Thymus (tissue), 11 donors: Measurements from ENCODE around the gene GPR155. TPM values are rescaled to one million over a fixed set of nuclear protein-coding genes. Genes with fewer than 3 reads are reported as not detected.
A peak's percentile ranks its signal among the peaks of the same experiment; 100 is the strongest.

Experiments
- DNase-seq, 9 donors: peaks; one replicate each; pipeline ENCODE4 v3.0.0-alpha.2; 2013; ENCODE audit warnings: low spot score in 9 of 9, low read depth in 6 of 9, missing footprints in 1 of 9
- H3K27ac ChIP-seq, 2 donors: one replicate each; pipeline ENCODE4 v1.5.1; 2013; ENCODE audit warnings: control low read depth in 1 of 2, low read depth in 1 of 2, low read length in 1 of 2, mild to moderate bottlenecking in 1 of 2, moderate library complexity in 1 of 2
- H3K27me3 ChIP-seq, 2 donors: one replicate each; pipeline ENCODE4 v1.5.1; 2013; ENCODE audit warnings: low read length in 1 of 2; ENCODE audit not compliant: control insufficient read depth in 2 of 2, insufficient read depth in 1 of 2
- H3K36me3 ChIP-seq, 2 donors: one replicate each; pipeline ENCODE4 v1.5.1; 2013; ENCODE audit warnings: low read length in 1 of 2, mild to moderate bottlenecking in 1 of 2, moderate library complexity in 1 of 2; ENCODE audit not compliant: control insufficient read depth in 2 of 2, insufficient read depth in 2 of 2
- H3K4me1 ChIP-seq, 2 donors: one replicate each; pipeline ENCODE4 v1.5.1; 2013; ENCODE audit warnings: low read length in 2 of 2; ENCODE audit not compliant: control insufficient read depth in 2 of 2, insufficient read depth in 2 of 2
- H3K4me3 ChIP-seq, 2 donors: one replicate each; pipeline ENCODE4 v1.5.1; 2013; ENCODE audit warnings: low read length in 2 of 2, control low read depth in 1 of 2, mild to moderate bottlenecking in 1 of 2
- H3K9me3 ChIP-seq, 2 donors: one replicate each; pipeline ENCODE4 v1.5.1; 2013; ENCODE audit warnings: low read length in 1 of 2, mild to moderate bottlenecking in 1 of 2; ENCODE audit not compliant: control insufficient read depth in 2 of 2, insufficient read depth in 1 of 2
- WGBS: extraction: QIAGEN DNeasy Blood & Tissue Kit; methylation state at CpG from one replicate; pipeline ENCODE4 v1.1.7; 2013; 5-methylcytosine and 5-hydroxymethylcytosine counted together
- polyA plus RNA-seq: library from polyadenylated mRNA; stranded (reverse); fragments of 200-250 nt; gene quantifications from one replicate; pipeline ENCODE4 v1.2.3, GENCODE V29; 2013
- total RNA-seq: library from RNA; stranded (reverse); fragments of 120-200 nt; gene quantifications from one replicate; pipeline ENCODE4 v1.2.4, GENCODE V29; 2013
- donor health status: healthy.

GPR155 gene
- total and polyA plus RNA-seq, 2 donors, result 2.1 to 3.0 TPM

DNA sequence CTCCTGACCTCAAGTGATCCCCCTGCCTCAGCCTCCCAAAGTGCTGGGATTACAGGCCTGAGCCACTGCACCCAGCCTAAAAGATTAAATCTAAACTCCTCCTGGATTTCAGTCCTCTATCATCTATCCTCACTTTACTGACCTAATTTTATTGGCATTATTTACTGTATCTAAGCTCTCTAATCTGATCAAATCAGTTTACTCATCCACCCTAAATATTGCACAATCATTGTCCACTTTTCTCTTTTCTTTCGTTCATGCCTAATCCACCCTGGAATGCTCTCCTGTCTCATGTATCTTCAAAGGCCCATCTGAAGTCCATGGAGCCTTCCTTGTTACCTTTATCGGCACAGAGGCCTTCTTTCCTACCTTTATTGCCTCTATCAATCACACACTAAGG, 31.6 kb upstream of the GPR155 start:
- no peaks in the 10 kb centered on the region for H3K27me3 ChIP-seq
- 96% methylated on average over 2 of the region's 2 CpGs for WGBS
- H3K9me3 ChIP-seq, result no peaks in the 10 kb centered on the region
- no peak for DNase-seq
- no peaks in the 10 kb centered on the region for H3K4me1 ChIP-seq
- no peak overlapping the region for H3K27ac ChIP-seq
- H3K36me3 ChIP-seq, result no peaks in the 10 kb centered on the region
- no peak overlapping the region for H3K4me3 ChIP-seq

DNA sequence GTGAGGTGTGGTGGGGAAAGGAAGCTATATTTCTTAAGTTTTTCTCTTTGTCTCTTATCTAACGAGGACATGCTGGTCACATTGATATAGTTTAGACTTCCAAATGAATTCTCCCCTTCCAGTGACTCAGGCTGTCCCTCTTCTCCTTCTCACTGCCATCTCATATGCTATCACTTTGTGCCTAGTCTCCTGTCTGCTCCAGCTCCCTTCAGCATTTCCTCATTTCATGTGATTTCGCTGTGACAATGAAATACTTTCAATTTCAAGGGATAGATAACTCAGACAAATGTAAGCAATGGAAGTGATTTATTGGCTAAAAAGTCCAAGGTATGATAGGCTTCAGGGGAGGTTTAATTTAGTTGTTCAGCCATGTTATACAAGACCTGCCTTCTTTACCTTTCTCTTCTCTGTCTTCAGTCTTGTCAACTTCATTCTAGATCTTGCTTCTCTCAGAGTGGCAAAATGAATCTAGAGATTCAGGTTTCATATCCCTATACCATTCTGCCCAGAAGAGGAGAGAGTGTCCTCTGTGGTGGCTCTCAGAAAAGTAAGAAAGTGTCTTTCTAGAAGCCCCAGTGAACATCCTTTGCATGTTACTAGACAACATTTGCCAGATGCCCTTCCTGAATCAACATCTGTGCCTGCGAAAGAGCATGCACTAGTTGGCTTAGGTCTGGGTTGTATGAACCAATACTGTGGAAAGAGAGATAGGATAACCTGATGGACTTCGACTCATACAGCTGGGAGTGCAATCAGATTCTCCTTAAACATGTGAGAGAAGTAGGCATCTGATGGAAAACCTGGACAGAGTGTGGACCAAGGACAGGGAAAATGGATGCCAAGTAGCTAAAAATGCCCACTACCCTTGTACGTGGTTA, 29.9 kb upstream of the GPR155 start:
- no peak overlapping the region for H3K27ac ChIP-seq
- DNase-seq, result no peak
- no peaks in the 10 kb centered on the region for H3K36me3 ChIP-seq
- H3K4me3 ChIP-seq, result no peak overlapping the region
- no peaks in the 10 kb centered on the region for H3K4me1 ChIP-seq
- no peaks in the 10 kb centered on the region for H3K27me3 ChIP-seq
- H3K9me3 ChIP-seq, result peaks cover 0 to 2% of the 10 kb centered on the region in 2 donors
- WGBS, result 86% methylated on average over 5 of the region's 5 CpGs

DNA sequence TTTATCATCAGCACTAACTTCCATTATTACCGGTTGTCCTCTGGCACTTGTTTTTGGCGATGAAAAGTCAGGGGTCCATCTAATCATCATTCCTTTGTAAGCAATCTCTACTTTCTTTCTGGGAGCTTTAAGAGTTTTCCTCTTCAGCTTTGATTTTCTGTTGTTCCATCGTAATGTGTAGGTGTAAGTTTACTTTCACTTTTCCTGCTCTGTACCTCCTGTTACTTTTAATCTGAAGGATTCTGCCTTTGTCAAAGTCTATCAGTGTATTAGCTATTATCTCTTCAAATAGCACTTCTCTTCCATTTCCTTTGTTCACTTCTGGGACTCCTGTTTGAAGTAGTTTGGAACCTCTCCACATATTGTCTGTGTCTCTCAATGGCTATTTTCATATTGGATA, 25.5 kb upstream of the GPR155 start:
- DNase-seq, result no peak
- Histone ChIP-seq H3K27ac (no peak overlapping the region), H3K9me3 (peaks cover 1 to 28% of the 10 kb centered on the region in 2 donors), H3K4me3 (no peak overlapping the region), H3K27me3 (no peaks in the 10 kb centered on the region), H3K4me1 (no peaks in the 10 kb centered on the region), H3K36me3 (no peaks in the 10 kb centered on the region)
- WGBS, result 91% methylated on average over 3 of the region's 3 CpGs

DNA sequence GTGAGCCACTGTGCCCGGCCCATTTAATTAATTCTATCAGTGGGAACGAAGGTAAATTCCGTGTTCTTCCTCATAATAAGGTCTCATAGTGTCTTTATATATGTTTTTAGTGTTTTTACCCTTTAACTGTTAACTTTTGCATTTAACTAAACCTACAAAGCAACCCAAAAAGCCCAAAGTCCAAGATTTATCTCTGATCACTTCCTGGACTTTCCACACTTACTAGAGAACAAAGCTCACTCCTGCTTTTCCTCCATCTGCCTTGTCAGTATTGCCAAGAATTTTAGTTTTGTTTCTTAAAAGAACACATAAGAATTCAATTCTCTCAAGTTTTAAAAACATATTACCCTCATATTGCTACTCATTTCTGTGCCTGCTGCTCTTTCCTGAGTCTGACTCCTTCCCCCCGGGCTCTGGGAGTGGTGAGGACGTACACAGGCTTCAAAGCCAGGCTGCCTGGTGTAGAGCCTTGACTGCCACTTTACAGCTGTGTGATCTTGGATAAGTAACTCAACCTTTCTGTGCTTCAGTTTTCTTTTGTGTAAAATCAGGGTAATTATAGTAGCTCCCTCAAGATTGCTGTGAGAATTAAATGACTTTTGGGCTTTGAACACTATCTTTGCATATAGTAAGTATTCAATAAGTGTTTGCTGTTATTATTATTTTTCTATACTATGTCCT, 24.9 kb upstream of the GPR155 start:
- H3K9me3 ChIP-seq, result peaks cover 1 to 28% of the 10 kb centered on the region in 2 donors
- H3K4me1 ChIP-seq, result no peaks in the 10 kb centered on the region
- no peaks in the 10 kb centered on the region for H3K27me3 ChIP-seq
- no peak for DNase-seq
- no peak overlapping the region for H3K27ac ChIP-seq
- WGBS, result 58% methylated on average over 5 of the region's 5 CpGs
- no peaks in the 10 kb centered on the region for H3K36me3 ChIP-seq
- H3K4me3 ChIP-seq, result no peak overlapping the region

DNA sequence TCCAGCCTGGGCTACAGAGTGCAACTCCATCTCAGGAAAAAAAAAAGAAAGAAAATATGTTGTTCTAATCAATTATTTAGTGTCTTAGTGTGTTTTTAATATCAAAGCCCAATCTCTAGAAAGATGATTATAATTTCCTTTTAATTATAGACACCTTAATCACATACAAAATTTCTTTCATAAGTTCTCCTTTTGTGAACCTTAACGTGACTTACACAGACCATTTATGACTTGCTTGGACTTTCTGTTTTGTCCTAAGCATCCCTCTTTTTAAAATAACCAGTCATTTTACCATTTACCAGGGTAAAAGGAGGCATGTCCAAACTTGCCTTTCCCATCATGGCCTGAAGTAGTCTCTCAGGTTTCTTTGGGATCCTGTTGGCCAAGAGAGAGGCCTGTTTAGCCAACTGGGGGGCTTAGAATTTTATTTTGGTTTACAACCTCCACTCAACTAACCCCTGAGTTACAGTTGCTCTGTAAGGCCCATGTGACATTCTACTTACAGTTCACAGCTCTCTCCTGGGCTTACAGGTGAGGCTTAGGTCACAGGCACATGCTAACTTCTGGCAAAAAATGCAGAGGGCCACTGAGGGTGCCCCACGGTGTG, 23.9 kb upstream of the GPR155 start:
- 49% methylated on average over 2 of the region's 2 CpGs for WGBS
- Histone ChIP-seq H3K27ac (no peak overlapping the region), H3K4me3 (no peak overlapping the region), H3K4me1 (no peaks in the 10 kb centered on the region), H3K9me3 (peaks cover 1 to 28% of the 10 kb centered on the region in 2 donors), H3K36me3 (no peaks in the 10 kb centered on the region), H3K27me3 (no peaks in the 10 kb centered on the region)
- DNase-seq, result peak in 1 of 9 donors; percentile 26

DNA sequence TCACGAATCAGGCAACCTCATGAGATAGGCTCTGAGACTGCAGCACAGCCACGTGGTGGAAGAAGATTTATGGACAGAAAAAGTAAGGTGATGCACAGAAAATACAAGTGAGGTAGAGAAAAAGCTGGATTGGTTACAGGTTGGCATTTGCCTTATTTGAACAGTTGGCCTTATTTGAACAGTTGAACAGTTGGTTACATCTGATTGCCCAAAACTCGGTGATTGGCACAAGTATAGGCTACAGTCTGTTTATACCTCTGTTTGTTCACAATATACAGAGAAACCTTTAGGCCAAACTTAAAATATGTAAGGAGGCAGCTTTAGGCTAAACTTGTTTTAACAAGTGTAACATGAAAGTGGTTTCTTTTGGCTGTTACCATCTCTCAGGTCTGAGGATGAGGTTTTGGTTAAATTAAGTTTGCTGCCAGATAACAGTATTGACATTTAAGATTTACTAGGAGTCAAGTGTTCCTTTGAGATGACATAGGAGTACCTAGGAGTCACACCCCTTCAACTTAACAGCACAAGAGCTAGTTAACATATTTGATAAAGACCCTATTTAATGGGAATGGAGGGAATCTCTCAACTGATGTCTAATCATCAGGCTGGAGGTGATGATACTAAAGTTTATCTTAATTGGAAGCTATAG, 16.5 kb upstream of the GPR155 start:
- H3K4me3 ChIP-seq, result no peak overlapping the region
- no peak overlapping the region for H3K27ac ChIP-seq
- no peaks in the 10 kb centered on the region for H3K36me3 ChIP-seq
- no peaks in the 10 kb centered on the region for H3K4me1 ChIP-seq
- H3K27me3 ChIP-seq, result no peaks in the 10 kb centered on the region
- peaks cover 0 to 4% of the 10 kb centered on the region in 2 donors for H3K9me3 ChIP-seq
- no peak for DNase-seq
- WGBS, result 96% methylated on average over 3 of the region's 3 CpGs

DNA sequence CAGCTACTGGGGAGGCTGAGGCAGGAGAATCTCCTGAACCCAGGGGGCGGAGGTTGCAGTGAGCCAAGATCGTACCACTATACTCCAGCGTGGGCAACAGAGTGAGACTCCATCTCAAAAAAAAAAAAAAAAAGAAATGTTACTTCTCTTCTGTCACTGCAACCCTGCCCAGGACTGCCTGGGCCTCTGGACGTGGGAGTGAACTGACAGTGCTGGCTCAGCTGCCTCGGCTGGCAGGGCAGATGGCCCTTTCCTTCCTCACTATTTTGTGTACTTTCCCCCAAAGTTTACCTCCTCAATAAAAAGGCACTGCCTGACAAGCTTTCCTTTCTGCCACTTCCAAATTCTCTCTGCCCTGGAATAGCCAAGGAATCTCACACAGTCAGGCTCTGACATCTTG, 12.5 kb upstream of the GPR155 start:
- WGBS, result 97% methylated on average over 5 of the region's 5 CpGs
- H3K27ac ChIP-seq, result no peak overlapping the region

DNA sequence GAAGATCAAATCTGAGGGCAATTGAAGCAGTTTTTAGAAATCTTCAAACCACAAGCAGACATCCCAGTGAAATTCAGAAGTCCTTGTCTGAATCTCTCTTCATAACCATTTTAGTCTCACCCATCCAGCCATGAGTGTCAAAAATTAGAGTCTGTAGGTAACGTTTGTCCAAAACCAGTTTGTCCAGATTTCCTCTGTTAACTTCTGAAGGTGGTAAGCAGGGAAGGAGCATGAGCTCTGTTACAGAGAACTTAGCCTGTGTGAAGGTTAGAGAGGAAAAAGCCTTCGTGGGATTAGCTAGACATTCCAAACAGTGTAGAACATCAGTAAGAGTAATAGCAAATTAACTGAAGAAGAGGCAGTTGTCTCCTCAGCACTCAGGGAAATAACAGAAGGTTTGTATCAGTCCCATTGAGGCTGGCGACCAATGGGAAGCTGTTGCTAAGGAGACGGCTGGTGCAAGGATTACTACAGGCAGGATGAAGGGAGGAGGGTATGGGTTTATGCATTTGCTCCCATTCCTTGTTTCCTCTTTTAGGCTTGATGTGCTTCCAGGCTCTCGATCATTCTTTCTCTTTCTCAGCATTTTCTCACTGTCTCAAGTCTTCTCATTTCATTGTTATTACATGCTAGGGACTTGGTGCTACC, 8.7 kb upstream of the GPR155 start:
- Histone ChIP-seq H3K27me3 (no peaks in the 10 kb centered on the region), H3K9me3 (no peaks in the 10 kb centered on the region), H3K4me3 (no peak overlapping the region), H3K27ac (no peak overlapping the region), H3K4me1 (peaks cover 4 to 16% of the 10 kb centered on the region in 2 donors), H3K36me3 (no peaks in the 10 kb centered on the region)
- WGBS, result 94% methylated on average over 5 of the region's 5 CpGs
- no peak for DNase-seq

More for the DNA sequence above, 12.5 kb upstream of the GPR155 start:
- no peak for DNase-seq
- H3K27me3 ChIP-seq, result no peaks in the 10 kb centered on the region
- H3K4me1 ChIP-seq, result peaks cover 0 to 2% of the 10 kb centered on the region in 2 donors
- H3K9me3 ChIP-seq, result no peaks in the 10 kb centered on the region
- H3K4me3 ChIP-seq, result no peak overlapping the region
- H3K36me3 ChIP-seq, result no peaks in the 10 kb centered on the region
